HG03159 (cell line): ENCODE results near the gene SYNGR3.
"Not testable (repeated sequence)": the region's sequence is repeated elsewhere in the genome, so short reads cannot be mapped to it uniquely, and the experiment has no call there.

ENCODE experiments used
- ATAC-seq: cut with Tn5 transposase; IDR thresholded peaks from one replicate; pipeline ENCODE4 v1.9.1; 2021; ENCODE audit warnings: mild to moderate bottlenecking, moderate library complexity; ENCODE audit not compliant: unreplicated experiment

The SYNGR3 gene

GRCh38 chr16:2027024-2028010 is 37.5 kb downstream of the SYNGR3 start:
- no peak for ATAC-seq

GRCh38 chr16:2028146-2028545 is 38.4 kb downstream of the SYNGR3 start:
- ATAC-seq: no peak

- no peak for ATAC-seq
These were observed 39.0 kb downstream of the SYNGR3 start for GRCh38 chr16:2028620-2029220.

GRCh38 chr16:2029350-2029749 is 39.6 kb downstream of the SYNGR3 start:
- no peak for ATAC-seq

- ATAC-seq: no peak
These were observed 40.3 kb downstream of the SYNGR3 start for GRCh38 chr16:2030036-2030435.

GRCh38 chr16:2031081-2031577 is 41.4 kb downstream of the SYNGR3 start:
- ATAC-seq: no peak

GRCh38 chr16:2032285-2033056 is 42.7 kb downstream of the SYNGR3 start:
- no peak for ATAC-seq

- no peak for ATAC-seq
These were observed 43.5 kb downstream of the SYNGR3 start for GRCh38 chr16:2033057-2033908.

GRCh38 chr16:2033909-2034695 is 44.3 kb downstream of the SYNGR3 start:
- not testable (repeated sequence) for ATAC-seq

- no peak for ATAC-seq
These were observed 45.1 kb downstream of the SYNGR3 start for GRCh38 chr16:2034696-2035430.

GRCh38 chr16:2035431-2036199 is 45.8 kb downstream of the SYNGR3 start:
- ATAC-seq: no peak

- no peak for ATAC-seq
These were observed 46.6 kb downstream of the SYNGR3 start for GRCh38 chr16:2036200-2036966.

- no peak for ATAC-seq
These were observed 47.3 kb downstream of the SYNGR3 start for GRCh38 chr16:2037115-2037514.

- ATAC-seq: no peak
These were observed 48.0 kb downstream of the SYNGR3 start for GRCh38 chr16:2037647-2038381.

GRCh38 chr16:2038382-2039231 is 48.8 kb downstream of the SYNGR3 start:
- no peak for ATAC-seq
